ENCODE data around the gene PCK1. TPM values are rescaled to one million over a fixed set of nuclear protein-coding genes. Genes with fewer than 3 reads are reported as not detected.

The PCK1 gene
- total RNA-seq, 4 donors from 2014 or later = 395 to 794 (median 739) TPM

- TF ChIP-seq CTCF (IDR thresholded peaks at IDR 0.05) (no peak), POLR2A (IDR thresholded peaks at IDR 0.05) (no peak), EP300 (IDR thresholded peaks at IDR 0.05; ENCODE audit: low read depth) (no peak), POLR2AphosphoS5 (IDR thresholded peaks at IDR 0.05) (no peak)
- in situ Hi-C loops (cut with MboI; ENCODE audit: low pct_ligation_motif_present in 1 of 4, low pct_unique_long_range_greater_than_20kb in 1 of 4, low sequenced_read_pairs in 3 of 4) (loop anchor here in 1 of 4 donors (25.0 kb wide), 1 partner anchor 226 kb away; the partner anchor contains the start of gene RBM38), intact Hi-C loops (cut with DNase I; ENCODE audit: low total_unique reads) (no loop called here)
- no peak overlapping the region for H3K27ac ChIP-seq
- no peak overlapping the region for H3K4me3 ChIP-seq
- WGBS, 2 donors (ENCODE audit: low coverage in 1 of 2) = 93 to 94% methylated on average over 2 to 7 of the region's 7 CpGs
- no peaks in the 10 kb centered on the region for H3K36me3 ChIP-seq
- DNase-seq = peak; percentile 4
- H3K9me3 ChIP-seq = no peaks in the 10 kb centered on the region
- H3K27me3 ChIP-seq = no peaks in the 10 kb centered on the region
- peaks cover 0 to 7% (median 2%) of the 10 kb centered on the region in 4 donors for H3K4me1 ChIP-seq
Measured at GRCh38 chr20:57612916-57613315, 52.0 kb downstream of the PCK1 start.

GRCh38 chr20:57613481-57613921, 52.6 kb downstream of the PCK1 start:
- WGBS, 2 donors (ENCODE audit: low coverage in 1 of 2) = 91 to 100% methylated on average over 1 to 12 of the region's 12 CpGs
- Histone ChIP-seq H3K27me3 (no peaks in the 10 kb centered on the region), H3K27ac (no peak overlapping the region), H3K9me3 (no peaks in the 10 kb centered on the region), H3K4me3 (no peak overlapping the region), H3K36me3 (no peaks in the 10 kb centered on the region), H3K4me1 (peaks cover 0 to 13% (median 6%) of the 10 kb centered on the region in 4 donors)
- in situ Hi-C loops (cut with MboI; ENCODE audit: low pct_ligation_motif_present in 1 of 4, low pct_unique_long_range_greater_than_20kb in 1 of 4, low sequenced_read_pairs in 3 of 4) = loop anchor here in 1 of 4 donors (25.0 kb wide), 1 partner anchor 226 kb away; the partner anchor contains the start of gene RBM38
- TF ChIP-seq EP300 (IDR thresholded peaks at IDR 0.05; ENCODE audit: low read depth) = no peak
- no peak for TF ChIP-seq POLR2A (IDR thresholded peaks at IDR 0.05)
- no peak for TF ChIP-seq POLR2AphosphoS5 (IDR thresholded peaks at IDR 0.05)
- TF ChIP-seq CTCF (IDR thresholded peaks at IDR 0.05) = no peak
- intact Hi-C loops (cut with DNase I; ENCODE audit: low total_unique reads) = no loop called here
- no peak for DNase-seq

- intact Hi-C loops (cut with DNase I; ENCODE audit: low total_unique reads) (no loop called here), in situ Hi-C loops (cut with MboI; ENCODE audit: low pct_ligation_motif_present in 1 of 4, low pct_unique_long_range_greater_than_20kb in 1 of 4, low sequenced_read_pairs in 3 of 4) (loop anchor here in 1 of 4 donors (25.0 kb wide), 1 partner anchor 227 kb away; the partner anchor contains the start of gene RBM38)
- Histone ChIP-seq H3K4me3 (no peak overlapping the region), H3K9me3 (no peaks in the 10 kb centered on the region), H3K36me3 (no peaks in the 10 kb centered on the region), H3K4me1 (peaks cover 0 to 16% (median 8%) of the 10 kb centered on the region in 4 donors), H3K27me3 (no peaks in the 10 kb centered on the region), H3K27ac (no peak overlapping the region)
- 91 to 93% methylated on average over 2 to 16 of the region's 16 CpGs for WGBS, 2 donors (ENCODE audit: low coverage in 1 of 2)
- TF ChIP-seq POLR2AphosphoS5 (IDR thresholded peaks at IDR 0.05) (no peak), POLR2A (IDR thresholded peaks at IDR 0.05) (no peak), CTCF (IDR thresholded peaks at IDR 0.05) (no peak), EP300 (IDR thresholded peaks at IDR 0.05; ENCODE audit: low read depth) (no peak)
- DNase-seq = no peak
Measured at GRCh38 chr20:57614490-57615444, 53.9 kb downstream of the PCK1 start.

- no peak overlapping the region for H3K27ac ChIP-seq
- H3K36me3 ChIP-seq = no peaks in the 10 kb centered on the region
- peaks cover 0 to 21% (median 8%) of the 10 kb centered on the region in 4 donors for H3K4me1 ChIP-seq
- 80 to 90% methylated on average over 3 to 8 of the region's 8 CpGs for WGBS, 2 donors (ENCODE audit: low coverage in 1 of 2)
- DNase-seq = no peak
- intact Hi-C loops (cut with DNase I; ENCODE audit: low total_unique reads) (no loop called here), in situ Hi-C loops (cut with MboI; ENCODE audit: low pct_ligation_motif_present in 1 of 4, low pct_unique_long_range_greater_than_20kb in 1 of 4, low sequenced_read_pairs in 3 of 4) (loop anchor here in 1 of 4 donors (25.0 kb wide), 1 partner anchor 228 kb away; the partner anchor contains the start of gene RBM38)
- H3K4me3 ChIP-seq = no peak overlapping the region
- no peaks in the 10 kb centered on the region for H3K27me3 ChIP-seq
- no peak for TF ChIP-seq POLR2A (IDR thresholded peaks at IDR 0.05)
- TF ChIP-seq EP300 (IDR thresholded peaks at IDR 0.05; ENCODE audit: low read depth) = no peak
- TF ChIP-seq POLR2AphosphoS5 (IDR thresholded peaks at IDR 0.05) = no peak
- no peak for TF ChIP-seq CTCF (IDR thresholded peaks at IDR 0.05)
- H3K9me3 ChIP-seq = no peaks in the 10 kb centered on the region
Measured at GRCh38 chr20:57615445-57615811, 54.5 kb downstream of the PCK1 start.
